Lung (tissue), 12 donors: Measurements from ENCODE around the gene CMSS1. TPM values are rescaled to one million over a fixed set of nuclear protein-coding genes. Genes with fewer than 3 reads are reported as not detected.

Experiments used
- ATAC-seq: fragments of 200-7000 bp; cut with Tn5 transposase; one replicate; pipeline ENCODE4 v1.9.1; 2020; ENCODE audit warnings: moderate number of reproducible peaks; ENCODE audit not compliant: insufficient read depth, low FRiP score
- DNase-seq, 3 donors: peaks; one replicate each; pipeline ENCODE4 v3.0.0-alpha.2; 2013 to 2017
- H3K27ac ChIP-seq, 2 donors: one replicate each; pipeline ENCODE4 v1.5.1; 2013; ENCODE audit warnings: mild to moderate bottlenecking in 2 of 2, moderate library complexity in 2 of 2, control low read depth in 1 of 2, inconsistent platforms in 1 of 2, low read depth in 1 of 2, low read length in 1 of 2
- H3K27me3 ChIP-seq, 3 donors: one replicate each; pipeline ENCODE4 v1.5.1; 2013; ENCODE audit warnings: low read length in 2 of 3; ENCODE audit not compliant: control insufficient read depth in 3 of 3, insufficient read depth in 3 of 3
- H3K36me3 ChIP-seq, 4 donors: one replicate each; pipeline ENCODE4 v1.5.1; 2013; ENCODE audit warnings: low read length in 4 of 4, mild to moderate bottlenecking in 1 of 4, moderate library complexity in 1 of 4; ENCODE audit not compliant: control insufficient read depth in 4 of 4, insufficient read depth in 4 of 4
- H3K4me1 ChIP-seq, 5 donors: one replicate each; pipeline ENCODE4 v1.5.1; 2013; ENCODE audit warnings: low read length in 5 of 5, mild to moderate bottlenecking in 2 of 5, moderate library complexity in 1 of 5; ENCODE audit not compliant: control insufficient read depth in 5 of 5, insufficient read depth in 5 of 5
- H3K4me3 ChIP-seq: one replicate; pipeline ENCODE4 v1.5.1; 2013; ENCODE audit warnings: mild to moderate bottlenecking, control low read depth, moderate library complexity
- H3K9ac ChIP-seq, 2 donors: one replicate each; pipeline ENCODE4 v1.5.1; 2013; ENCODE audit warnings: low read length in 2 of 2, control low read depth in 1 of 2; ENCODE audit not compliant: insufficient read depth in 1 of 2
- H3K9me3 ChIP-seq, 4 donors: one replicate each; pipeline ENCODE4 v1.5.1; 2013; ENCODE audit warnings: low read length in 3 of 4, mild to moderate bottlenecking in 1 of 4, moderate library complexity in 1 of 4; ENCODE audit not compliant: control insufficient read depth in 4 of 4, insufficient read depth in 3 of 4
- WGBS, 2 donors: extraction: QIAGEN DNeasy Blood & Tissue Kit; methylation state at CpG; one replicate each; pipeline ENCODE4 v1.1.7; 2013; 5-methylcytosine and 5-hydroxymethylcytosine counted together
- polyA plus RNA-seq, 2 donors: library from polyadenylated mRNA; stranded (reverse); fragments of 200-250 nt; gene quantifications; one replicate each; pipeline ENCODE4 v1.2.1, GENCODE V29; 2013
- total RNA-seq, 2 donors: library from RNA; depleted of rRNA in 1 of 2; stranded (reverse); fragments of >200 nt in 1 of 2; gene quantifications; one replicate each; pipeline ENCODE4 v1.2.1, GENCODE V29; 2014 to 2021
- TF ChIP-seq, protein P1 (sequence below): IDR thresholded peaks from 2 replicates; pipeline ENCODE4 v1.5.1; 2012; ENCODE audit warnings: mild to moderate bottlenecking; ENCODE audit errors: control extremely low read depth, extremely low read depth
- donor health status: control.
- donor health status: control.
- donor health status: Bipolar disorder and iron deficiency.
- donor health status: healthy.
- donor health status: DM: yes; HTN: yes; CAD: no.

The CMSS1 gene
- total and polyA plus RNA-seq, 4 donors = 12.3 to 28.9 (median 22.6) TPM

DNA sequence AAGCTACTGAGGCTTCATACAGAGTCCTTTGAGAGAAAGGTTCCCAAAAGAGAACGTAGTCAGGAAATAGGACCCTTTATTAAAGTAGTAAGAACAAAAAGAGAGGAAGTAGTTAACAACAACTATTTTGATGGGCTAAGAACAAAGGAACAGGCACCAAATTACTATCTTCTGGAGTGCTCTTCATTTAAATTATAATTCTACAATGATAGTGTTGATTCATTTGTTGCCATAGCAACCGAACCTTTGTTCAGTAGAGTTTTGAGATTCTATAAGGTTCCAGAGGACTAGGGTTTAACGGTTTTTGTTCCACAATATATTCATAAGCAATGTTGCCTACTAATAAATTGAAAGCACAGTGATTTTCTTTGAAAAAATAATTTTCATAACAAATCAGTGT, 78.8 kb downstream of the CMSS1 start:
- TF ChIP-seq, protein P1, sequence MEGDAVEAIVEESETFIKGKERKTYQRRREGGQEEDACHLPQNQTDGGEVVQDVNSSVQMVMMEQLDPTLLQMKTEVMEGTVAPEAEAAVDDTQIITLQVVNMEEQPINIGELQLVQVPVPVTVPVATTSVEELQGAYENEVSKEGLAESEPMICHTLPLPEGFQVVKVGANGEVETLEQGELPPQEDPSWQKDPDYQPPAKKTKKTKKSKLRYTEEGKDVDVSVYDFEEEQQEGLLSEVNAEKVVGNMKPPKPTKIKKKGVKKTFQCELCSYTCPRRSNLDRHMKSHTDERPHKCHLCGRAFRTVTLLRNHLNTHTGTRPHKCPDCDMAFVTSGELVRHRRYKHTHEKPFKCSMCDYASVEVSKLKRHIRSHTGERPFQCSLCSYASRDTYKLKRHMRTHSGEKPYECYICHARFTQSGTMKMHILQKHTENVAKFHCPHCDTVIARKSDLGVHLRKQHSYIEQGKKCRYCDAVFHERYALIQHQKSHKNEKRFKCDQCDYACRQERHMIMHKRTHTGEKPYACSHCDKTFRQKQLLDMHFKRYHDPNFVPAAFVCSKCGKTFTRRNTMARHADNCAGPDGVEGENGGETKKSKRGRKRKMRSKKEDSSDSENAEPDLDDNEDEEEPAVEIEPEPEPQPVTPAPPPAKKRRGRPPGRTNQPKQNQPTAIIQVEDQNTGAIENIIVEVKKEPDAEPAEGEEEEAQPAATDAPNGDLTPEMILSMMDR = no peak
- DNase-seq (no peak), ATAC-seq (no peak)
- H3K4me3 ChIP-seq = no peak overlapping the region
- no peaks in the 10 kb centered on the region for H3K36me3 ChIP-seq
- no peak overlapping the region for H3K9ac ChIP-seq
- H3K9me3 ChIP-seq = no peaks in the 10 kb centered on the region
- 63 to 68% methylated on average over 3 of the region's 3 CpGs for WGBS, 2 donors
- no peaks in the 10 kb centered on the region for H3K27me3 ChIP-seq
- peaks cover 0 to 16% (median 5%) of the 10 kb centered on the region in 5 donors for H3K4me1 ChIP-seq
- H3K27ac ChIP-seq = no peak overlapping the region

DNA sequence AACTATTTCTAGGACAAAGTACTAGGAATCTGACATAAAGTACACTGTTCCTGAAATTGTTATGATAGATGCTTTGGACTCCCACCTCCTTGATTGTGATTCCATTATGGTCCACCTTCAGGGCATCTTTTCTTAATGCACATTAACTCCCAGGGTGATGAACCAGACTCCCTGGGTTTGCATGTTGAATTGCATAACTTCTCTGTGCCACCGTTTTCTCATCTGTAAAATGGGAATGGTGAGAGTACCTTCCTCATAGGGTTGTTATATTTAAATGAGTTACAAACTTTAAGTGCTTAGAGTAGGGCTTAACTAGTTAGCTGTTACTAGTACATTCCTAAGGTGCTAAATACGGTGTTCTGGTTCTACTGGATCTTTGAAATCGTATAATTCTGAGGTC, 81.9 kb downstream of the CMSS1 start:
- no peak overlapping the region for H3K4me3 ChIP-seq
- 93% methylated on average over 3 of the region's 3 CpGs for WGBS, 2 donors
- TF ChIP-seq, protein P1 = no peak
- H3K27me3 ChIP-seq = no peaks in the 10 kb centered on the region
- H3K4me1 ChIP-seq = peaks cover 0 to 25% (median 8%) of the 10 kb centered on the region in 5 donors
- ATAC-seq (no peak), DNase-seq (no peak)
- no peaks in the 10 kb centered on the region for H3K9me3 ChIP-seq
- H3K9ac ChIP-seq = no peak overlapping the region
- H3K27ac ChIP-seq = no peak overlapping the region
- no peaks in the 10 kb centered on the region for H3K36me3 ChIP-seq

DNA sequence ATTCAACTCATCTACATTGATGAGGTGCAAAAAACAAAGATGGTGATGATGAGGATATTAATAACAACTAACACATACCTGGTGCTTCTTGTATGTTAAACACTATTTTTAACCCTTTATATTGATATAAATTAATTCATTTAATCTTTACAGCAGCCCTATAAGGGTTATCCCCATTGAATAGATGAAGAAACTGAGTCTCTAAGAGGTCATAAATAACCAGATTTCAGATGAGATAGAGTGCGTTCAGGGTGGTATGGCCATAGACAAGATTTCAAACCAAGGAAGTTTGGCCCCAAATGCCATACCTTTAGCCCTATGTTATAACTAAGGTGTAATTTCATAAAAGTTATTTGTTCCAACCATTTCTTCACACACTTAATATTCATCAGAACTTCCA, 82.6 kb downstream of the CMSS1 start:
- Histone ChIP-seq H3K27me3 (no peaks in the 10 kb centered on the region), H3K9ac (no peak overlapping the region), H3K4me1 (peaks cover 0 to 25% (median 8%) of the 10 kb centered on the region in 5 donors), H3K27ac (no peak overlapping the region), H3K9me3 (no peaks in the 10 kb centered on the region), H3K4me3 (no peak overlapping the region), H3K36me3 (no peaks in the 10 kb centered on the region)
- TF ChIP-seq, protein P1 = no peak
- no peak for DNase-seq
- no peak for ATAC-seq
- WGBS, 2 donors = 95 to 96% methylated on average over 1 of the region's 1 CpG
